Pancreas (tissue), 10 donors: ENCODE results near the gene SNX5. TPM values are rescaled to one million over a fixed set of nuclear protein-coding genes. Genes with fewer than 3 reads are reported as not detected.

Source experiments
- ATAC-seq, 4 donors: fragments of 200-7000 bp; cut with Tn5 transposase; one replicate each; pipeline versions ENCODE4 v1.8.0 to v1.9.1; 2020; ENCODE audit warnings: mild to moderate bottlenecking in 4 of 4, moderate library complexity in 4 of 4
- DNase-seq, 6 donors: peaks; one replicate each; pipeline ENCODE4 v3.0.0-alpha.2; 2020
- FAIRE-seq: peaks from 2 replicates; lab custom pipeline; 2012; peaks lifted over from hg19 to GRCh38; lab: Jason Lieb, UNC
- H3K27ac ChIP-seq, 4 donors: fragments of 200-600 bp; sonication (generic); 1 replicate in 3 of 4; 2 replicates in 1 of 4; pipeline versions ENCODE4 v1.5.0 to v1.8.0; 2020
- H3K27me3 ChIP-seq, 4 donors: fragments of 200-600 bp; one replicate each; pipeline ENCODE4 v1.8.0; 2021
- H3K36me3 ChIP-seq, 3 donors: fragments of 200-600 bp; sonication (generic) in 1 of 3; one replicate each; pipeline versions ENCODE4 v1.5.0 to v1.8.0; 2020 to 2021
- H3K4me1 ChIP-seq, 3 donors: fragments of 200-600 bp; one replicate each; pipeline ENCODE4 v1.8.0; 2021
- H3K4me3 ChIP-seq, 4 donors: fragments of 200-600 bp; sonication (generic) in 2 of 4; one replicate each; pipeline versions ENCODE4 v1.5.0 to v1.8.0; 2020 to 2021
- H3K9me3 ChIP-seq, 4 donors: fragments of 200-600 bp; one replicate each; pipeline ENCODE4 v1.8.0; 2021
- CTCF ChIP-seq, 4 donors: fragments of 200-600 bp; sonication (generic) in 3 of 4; IDR thresholded peaks; one replicate each; pipeline versions ENCODE4 v1.5.0 to v1.8.0; 2021; ENCODE audit warnings: antibody characterized with exemption in 4 of 4
- WGBS, 2 donors: extraction: QIAGEN DNeasy Blood & Tissue Kit; methylation state at CpG; one replicate each; pipeline ENCODE4 v1.1.7; 2013; 5-methylcytosine and 5-hydroxymethylcytosine counted together
- intact Hi-C, 3 donors: fragments of 100-400 bp; cut with DNase I; formaldehyde crosslinking; loops; one replicate each; pipeline versions ENCODE4 v1.11.1 to v1.14.2; 2022
- polyA plus RNA-seq, 2 donors: library from polyadenylated mRNA; stranded (reverse); fragments of 200-250 nt; gene quantifications; one replicate each; pipeline ENCODE4 v1.2.3, GENCODE V29; 2013
- total RNA-seq, 6 donors: library from RNA; stranded (reverse); fragmentation: NEBNext Ultra II Directional in 4 of 6; extraction: Animal tissue kit (Norgen Biotek cat#: 25700) in 4 of 6; gene quantifications; one replicate each; pipeline versions ENCODE4 v1.2.1 to v1.2.4, GENCODE V29; 2021 to 2023
- donor health status: healthy with polysubstance abuse.
- donor health status: DM: no; HTN: no; CAD: no; lungs with moderate emphysema.
- donor health status: DM: no; HTN: no; CAD: no.
- donor health status: control.
- donor health status: control.
- donor health status: Bipolar disorder and iron deficiency.
- donor health status: DM: yes; HTN: yes; CAD: no.
- donor health status: DM: no; HTN: no; CAD: no.
- donor health status: DM: no; HTN: no; CAD: no.
- donor health status: DM: yes; HTN: yes; CAD: no.

SNX5 gene
- total and polyA plus RNA-seq, 8 donors, result 20.5 to 38.4 (median 31.1) TPM

DNA sequence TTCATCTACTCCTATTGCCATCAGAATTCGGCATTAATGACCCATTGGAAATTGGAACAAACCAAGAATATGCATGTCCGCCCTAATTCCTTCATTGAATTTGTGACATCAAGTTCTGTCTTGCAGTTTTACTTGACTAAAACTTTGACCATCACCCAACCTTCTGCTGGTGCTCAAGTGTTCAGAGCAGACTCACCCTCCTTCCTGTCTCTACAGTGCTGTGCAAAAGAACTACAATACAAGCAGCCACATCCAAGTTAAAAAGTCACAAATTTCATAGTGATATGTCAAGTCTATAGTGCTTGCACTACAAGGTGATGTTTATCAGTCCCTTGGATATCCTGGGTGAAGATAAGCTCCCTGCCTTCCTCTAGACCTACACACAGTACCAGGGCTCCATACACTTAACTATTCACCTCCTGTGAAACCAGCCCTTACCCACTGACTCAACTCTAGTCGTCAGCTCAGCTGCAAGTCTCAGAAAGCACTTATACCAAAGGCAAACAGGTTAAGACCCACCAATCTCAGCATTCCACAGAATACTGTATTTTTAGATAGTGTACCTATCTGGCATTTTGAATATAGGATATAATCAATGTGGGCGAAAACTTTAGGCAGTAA, 23.6 kb downstream of the SNX5 start:
- WGBS, 2 donors, result 94 to 95% methylated on average over 4 of the region's 4 CpGs
- H3K36me3 ChIP-seq, result peaks cover 0 to 51% (median 23%) of the 10 kb centered on the region in 3 donors
- intact Hi-C loops, result no loop called here
- no peak for DNase-seq
- H3K4me1 ChIP-seq, result no peaks in the 10 kb centered on the region
- TF ChIP-seq CTCF (IDR thresholded peaks at IDR 0.05), result no peak
- no peak overlapping the region for H3K4me3 ChIP-seq
- no peak overlapping the region for H3K27ac ChIP-seq
- H3K9me3 ChIP-seq, result no peaks in the 10 kb centered on the region
- no peaks in the 10 kb centered on the region for H3K27me3 ChIP-seq
- no peak for ATAC-seq
- FAIRE-seq, result no peak

DNA sequence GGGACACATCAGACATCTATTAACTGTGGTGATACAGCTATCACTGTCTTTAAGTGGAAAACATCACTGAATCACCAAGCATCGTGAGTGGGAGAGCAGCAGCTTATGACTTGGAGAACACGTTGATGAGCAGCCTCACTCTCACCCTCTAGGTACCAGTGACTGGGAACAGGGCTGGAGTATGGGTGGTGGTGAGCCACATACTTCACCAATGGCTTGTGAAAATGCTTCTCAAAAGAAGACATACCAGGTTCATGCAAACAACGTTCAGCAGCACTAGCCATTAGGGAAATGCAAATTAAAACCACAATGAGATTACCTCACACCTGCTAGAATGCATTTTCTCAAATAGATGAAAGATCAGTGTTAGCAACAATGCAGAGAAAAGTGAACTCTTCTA, 25.3 kb downstream of the SNX5 start:
- no peak for DNase-seq
- H3K4me1 ChIP-seq, result peaks cover 0 to 6% (median 0%) of the 10 kb centered on the region in 3 donors
- FAIRE-seq, result no peak
- no peaks in the 10 kb centered on the region for H3K27me3 ChIP-seq
- peaks cover 0 to 35% (median 19%) of the 10 kb centered on the region in 3 donors for H3K36me3 ChIP-seq
- no peak overlapping the region for H3K4me3 ChIP-seq
- intact Hi-C loops, result no loop called here
- WGBS, 2 donors, result 58 to 62% methylated on average over 3 of the region's 3 CpGs
- no peaks in the 10 kb centered on the region for H3K9me3 ChIP-seq
- no peak for TF ChIP-seq CTCF (IDR thresholded peaks at IDR 0.05)
- no peak for ATAC-seq
- H3K27ac ChIP-seq, result no peak overlapping the region

DNA sequence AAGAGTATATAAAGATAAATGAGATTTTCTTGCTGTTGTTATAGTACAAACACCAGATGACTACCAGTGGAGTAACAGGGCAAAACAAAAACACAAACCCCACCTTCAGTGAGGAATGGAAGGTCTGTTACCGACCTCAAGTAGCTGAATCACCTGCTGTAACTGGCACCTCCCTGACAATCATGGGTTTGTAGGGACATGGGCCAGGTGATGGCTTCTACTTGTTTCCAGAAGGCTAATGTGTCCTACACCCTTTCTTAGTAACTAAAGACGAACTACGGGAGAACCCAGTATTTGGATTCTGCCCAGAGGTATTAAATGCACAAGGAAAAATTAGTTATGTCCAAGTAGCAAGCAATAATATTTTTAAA, 26.8 kb downstream of the SNX5 start:
- no peaks in the 10 kb centered on the region for H3K9me3 ChIP-seq
- FAIRE-seq, result no peak
- no peaks in the 10 kb centered on the region for H3K27me3 ChIP-seq
- intact Hi-C loops, result no loop called here
- no peak overlapping the region for H3K27ac ChIP-seq
- TF ChIP-seq CTCF (IDR thresholded peaks at IDR 0.05), result no peak
- 85 to 86% methylated on average over 3 of the region's 3 CpGs for WGBS, 2 donors
- H3K4me3 ChIP-seq, result no peak overlapping the region
- H3K4me1 ChIP-seq, result peaks cover 0 to 11% (median 7%) of the 10 kb centered on the region in 3 donors
- peaks cover 0 to 25% (median 10%) of the 10 kb centered on the region in 3 donors for H3K36me3 ChIP-seq
- no peak for ATAC-seq
- DNase-seq, result no peak

GRCh38 chr20:17941087-17941825, 27.3 kb downstream of the SNX5 start:
- Histone ChIP-seq H3K4me1 (peaks cover 0 to 11% (median 10%) of the 10 kb centered on the region in 3 donors), H3K27me3 (no peaks in the 10 kb centered on the region), H3K36me3 (peaks cover 0 to 21% (median 8%) of the 10 kb centered on the region in 3 donors), H3K27ac (no peak overlapping the region), H3K4me3 (no peak overlapping the region), H3K9me3 (no peaks in the 10 kb centered on the region)
- FAIRE-seq (no peak), DNase-seq (no peak), ATAC-seq (no peak)
- WGBS, 2 donors, result 90 to 95% methylated on average over 10 of the region's 10 CpGs
- intact Hi-C loops, result no loop called here
- no peak for TF ChIP-seq CTCF (IDR thresholded peaks at IDR 0.05)
